Right lobe of liver (tissue), 4 donors: Measurements from ENCODE around the gene UGT1A9.

Experiments used
- POLR2A ChIP-seq: fragments of 450-650 bp; IDR thresholded peaks from one replicate; pipeline ENCODE4 v1.6.1; 2017; ENCODE audit warnings: antibody characterized with exemption, mild to moderate bottlenecking
- TF ChIP-seq, protein P1 (sequence below), 4 donors: fragments of 200-600 bp in 3 of 4; fragments of 450-650 bp in 1 of 4; IDR thresholded peaks; one replicate each; pipeline versions ENCODE4 v1.5.1 to v1.8.0; 2016 to 2022; ENCODE audit warnings: antibody characterized with exemption in 4 of 4, mild to moderate bottlenecking in 2 of 4
- donor health status: DM: no; HTN: no; CAD: no.
- donor health status: DM: no; HTN: no; CAD: no.
- donor health status: DM: no; HTN: yes; CAD: no.

DNA sequence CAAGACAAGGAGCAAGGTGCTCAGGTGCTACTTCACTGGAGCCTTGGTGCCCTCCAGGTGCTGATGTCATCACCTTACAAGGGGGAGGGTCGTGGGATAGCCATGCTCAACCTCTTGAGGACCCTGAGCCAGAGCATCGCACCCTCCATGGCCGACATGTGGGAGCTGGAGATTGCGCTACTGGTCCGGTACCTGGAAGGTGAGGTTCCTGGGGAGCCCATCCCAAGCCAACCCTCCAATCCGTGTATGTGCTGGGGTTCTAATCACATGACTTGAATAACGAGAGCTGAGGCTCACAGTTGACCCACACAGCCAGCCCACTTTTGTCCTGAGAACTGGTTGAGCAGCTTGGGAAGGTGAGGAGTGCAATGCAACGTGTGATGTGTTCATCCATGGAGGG lies 132.3 kb downstream of the UGT1A9 start:
- TF ChIP-seq, protein P1, sequence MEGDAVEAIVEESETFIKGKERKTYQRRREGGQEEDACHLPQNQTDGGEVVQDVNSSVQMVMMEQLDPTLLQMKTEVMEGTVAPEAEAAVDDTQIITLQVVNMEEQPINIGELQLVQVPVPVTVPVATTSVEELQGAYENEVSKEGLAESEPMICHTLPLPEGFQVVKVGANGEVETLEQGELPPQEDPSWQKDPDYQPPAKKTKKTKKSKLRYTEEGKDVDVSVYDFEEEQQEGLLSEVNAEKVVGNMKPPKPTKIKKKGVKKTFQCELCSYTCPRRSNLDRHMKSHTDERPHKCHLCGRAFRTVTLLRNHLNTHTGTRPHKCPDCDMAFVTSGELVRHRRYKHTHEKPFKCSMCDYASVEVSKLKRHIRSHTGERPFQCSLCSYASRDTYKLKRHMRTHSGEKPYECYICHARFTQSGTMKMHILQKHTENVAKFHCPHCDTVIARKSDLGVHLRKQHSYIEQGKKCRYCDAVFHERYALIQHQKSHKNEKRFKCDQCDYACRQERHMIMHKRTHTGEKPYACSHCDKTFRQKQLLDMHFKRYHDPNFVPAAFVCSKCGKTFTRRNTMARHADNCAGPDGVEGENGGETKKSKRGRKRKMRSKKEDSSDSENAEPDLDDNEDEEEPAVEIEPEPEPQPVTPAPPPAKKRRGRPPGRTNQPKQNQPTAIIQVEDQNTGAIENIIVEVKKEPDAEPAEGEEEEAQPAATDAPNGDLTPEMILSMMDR (IDR thresholded peaks at IDR 0.05) = no peak
- TF ChIP-seq POLR2A = no peak
